ENCODE measurements around the gene CTSC.

CTSC gene

GRCh38 chr11:88337181-88337986, at the start of gene CTSC:
Gene CTSC (minus strand): TSS chr11:88337736. CDS start chr11:88337672, 64 bp downstream.
- no peak for DNase-seq

- no peak for DNase-seq
These were observed 47.1 kb upstream of the CTSC start for GRCh38 chr11:88384669-88385005.

- no peak for DNase-seq
These were observed 46.6 kb upstream of the CTSC start for GRCh38 chr11:88384004-88384668.

GRCh38 chr11:88383447-88383846, 45.9 kb upstream of the CTSC start:
- DNase-seq = no peak

GRCh38 chr11:88379130-88379529, 41.6 kb upstream of the CTSC start:
- DNase-seq = no peak

- DNase-seq = no peak
These were observed 41.0 kb upstream of the CTSC start for GRCh38 chr11:88378422-88379066.

- no peak for DNase-seq
These were observed 40.1 kb upstream of the CTSC start for GRCh38 chr11:88377646-88378045.

GRCh38 chr11:88377144-88377543, 39.6 kb upstream of the CTSC start:
- no peak for DNase-seq

GRCh38 chr11:88375927-88376470, 38.5 kb upstream of the CTSC start:
- DNase-seq = no peak

GRCh38 chr11:88370782-88371181, 33.2 kb upstream of the CTSC start:
- DNase-seq = no peak

- no peak for DNase-seq
These were observed 29.8 kb upstream of the CTSC start for GRCh38 chr11:88367310-88367709.

GRCh38 chr11:88363648-88364065, 26.1 kb upstream of the CTSC start:
- DNase-seq = no peak

GRCh38 chr11:88363004-88363403, 25.5 kb upstream of the CTSC start:
- no peak for DNase-seq

GRCh38 chr11:88360141-88360540, 22.6 kb upstream of the CTSC start:
- no peak for DNase-seq

GRCh38 chr11:88359541-88359940, 22.0 kb upstream of the CTSC start:
- no peak for DNase-seq

- DNase-seq = no peak
These were observed 21.6 kb upstream of the CTSC start for GRCh38 chr11:88359114-88359513.

- no peak for DNase-seq
These were observed 20.5 kb upstream of the CTSC start for GRCh38 chr11:88358040-88358431.

- no peak for DNase-seq
These were observed 19.9 kb upstream of the CTSC start for GRCh38 chr11:88357323-88358039.

GRCh38 chr11:88355887-88356286, 18.4 kb upstream of the CTSC start:
- no peak for DNase-seq

- no peak for DNase-seq
These were observed 17.4 kb upstream of the CTSC start for GRCh38 chr11:88354912-88355311.

GRCh38 chr11:88353835-88354496, 16.4 kb upstream of the CTSC start:
- DNase-seq = no peak

GRCh38 chr11:88353386-88353785, 15.8 kb upstream of the CTSC start:
- DNase-seq = no peak

GRCh38 chr11:88352139-88352538, 14.6 kb upstream of the CTSC start:
- no peak for DNase-seq

Measured in cerebellar nuclear complex (tissue), 1 donor.